RWPE1 (cell line): ENCODE measurements around the gene IGIP.

Source experiments
- CTCF ChIA-PET: fragments of 350-600 bp; sonication (Branson Sonifier 250); formaldehyde crosslinking; extraction: SDS; loops from one replicate; lab custom pipeline; 2021; lab: Yijun Ruan, JAX
- POLR2A ChIA-PET: fragments of 400-600 bp; formaldehyde crosslinking; extraction: SDS; loops from one replicate; lab custom pipeline; 2020; ENCODE audit warnings: antibody characterized with exemption; ENCODE audit not compliant: low non-redundant PET; lab: Yijun Ruan, JAX
- DNase-seq: peaks from one replicate; pipeline ENCODE4 v3.0.0; 2012; ENCODE audit warnings: low spot score
- H3K27ac ChIP-seq: fragments of 450-650 bp; 2 replicates; pipeline ENCODE4 v1.5.1; 2017
- TF ChIP-seq, protein P1 (sequence below): fragments of 450-650 bp; conservative IDR thresholded peaks from 2 replicates; pipeline ENCODE4 v1.5.1; 2017; ENCODE audit warnings: low read depth, mild to moderate bottlenecking

IGIP gene

DNA sequence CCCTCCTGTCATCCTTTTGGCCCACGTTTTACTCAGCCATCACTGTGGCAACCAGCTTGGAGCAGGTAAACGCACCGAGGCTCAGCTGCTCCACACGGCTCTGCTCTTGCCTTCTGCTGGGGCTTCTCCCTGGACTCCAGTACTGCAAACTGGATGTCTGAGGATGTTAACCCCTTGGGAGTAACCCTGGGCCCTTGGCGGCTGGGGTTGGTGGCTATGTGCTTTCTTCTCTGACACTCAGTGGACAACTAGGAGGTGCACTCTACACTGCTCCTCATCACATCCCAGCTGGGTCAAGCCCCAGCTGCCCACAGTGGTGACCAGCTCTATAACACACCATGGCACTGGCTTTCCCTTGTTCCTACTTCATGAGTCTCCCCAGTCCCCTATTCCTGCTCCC, 37.0 kb downstream of the IGIP start:
- DNase-seq: no peak
- no peak overlapping the region for H3K27ac ChIP-seq
- ChIA-PET POLR2A (no interaction called here), CTCF (no interaction called here)
- TF ChIP-seq, protein P1, sequence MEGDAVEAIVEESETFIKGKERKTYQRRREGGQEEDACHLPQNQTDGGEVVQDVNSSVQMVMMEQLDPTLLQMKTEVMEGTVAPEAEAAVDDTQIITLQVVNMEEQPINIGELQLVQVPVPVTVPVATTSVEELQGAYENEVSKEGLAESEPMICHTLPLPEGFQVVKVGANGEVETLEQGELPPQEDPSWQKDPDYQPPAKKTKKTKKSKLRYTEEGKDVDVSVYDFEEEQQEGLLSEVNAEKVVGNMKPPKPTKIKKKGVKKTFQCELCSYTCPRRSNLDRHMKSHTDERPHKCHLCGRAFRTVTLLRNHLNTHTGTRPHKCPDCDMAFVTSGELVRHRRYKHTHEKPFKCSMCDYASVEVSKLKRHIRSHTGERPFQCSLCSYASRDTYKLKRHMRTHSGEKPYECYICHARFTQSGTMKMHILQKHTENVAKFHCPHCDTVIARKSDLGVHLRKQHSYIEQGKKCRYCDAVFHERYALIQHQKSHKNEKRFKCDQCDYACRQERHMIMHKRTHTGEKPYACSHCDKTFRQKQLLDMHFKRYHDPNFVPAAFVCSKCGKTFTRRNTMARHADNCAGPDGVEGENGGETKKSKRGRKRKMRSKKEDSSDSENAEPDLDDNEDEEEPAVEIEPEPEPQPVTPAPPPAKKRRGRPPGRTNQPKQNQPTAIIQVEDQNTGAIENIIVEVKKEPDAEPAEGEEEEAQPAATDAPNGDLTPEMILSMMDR: no peak

DNA sequence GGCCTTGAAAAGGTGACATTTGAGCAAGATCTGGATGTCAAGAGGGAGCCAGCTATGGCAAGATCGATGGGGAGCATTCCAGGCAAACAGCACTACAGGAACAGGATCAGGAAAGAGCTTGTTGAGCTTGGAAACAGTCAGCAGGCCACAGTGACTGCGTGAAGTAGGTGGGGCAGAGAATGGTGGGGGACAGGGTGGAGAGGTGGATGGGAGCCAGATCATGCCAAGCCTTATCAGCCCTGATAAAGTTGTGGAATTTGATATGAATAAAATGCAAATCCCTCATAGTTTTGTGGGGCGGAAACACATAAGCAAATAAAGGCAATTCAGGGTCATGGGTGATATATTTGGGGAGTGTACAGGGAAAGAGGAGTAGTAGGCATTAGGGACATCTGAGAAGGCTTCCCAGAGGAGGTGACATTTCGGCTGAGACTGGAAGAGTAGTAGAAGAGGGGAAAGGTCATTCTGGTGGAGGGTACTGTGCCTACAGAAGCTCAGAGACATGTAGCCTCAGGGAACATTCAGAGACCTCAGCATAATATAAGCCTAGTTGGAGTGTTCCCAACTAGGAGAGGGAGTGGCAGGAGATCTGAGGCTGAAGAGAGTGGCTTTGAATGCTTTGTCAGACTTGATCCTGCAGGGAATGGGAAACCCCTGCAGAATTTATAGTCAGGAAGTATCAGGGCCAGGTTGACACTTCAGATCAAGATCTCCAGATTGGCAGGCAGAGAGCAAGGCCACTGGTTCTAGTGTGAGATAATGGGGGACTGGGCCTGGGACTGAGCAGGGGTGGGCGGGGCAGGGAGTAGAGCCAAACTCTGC, 39.6 kb downstream of the IGIP start:
- POLR2A ChIA-PET: no interaction called here
- CTCF ChIA-PET: interaction anchor here (0.7 kb wide), 1 partner anchor 122 kb away, joined by 3 read pairs; no protein-coding TSS in a partner anchor
- TF ChIP-seq, protein P1: no peak
- no peak overlapping the region for H3K27ac ChIP-seq
- no peak for DNase-seq

DNA sequence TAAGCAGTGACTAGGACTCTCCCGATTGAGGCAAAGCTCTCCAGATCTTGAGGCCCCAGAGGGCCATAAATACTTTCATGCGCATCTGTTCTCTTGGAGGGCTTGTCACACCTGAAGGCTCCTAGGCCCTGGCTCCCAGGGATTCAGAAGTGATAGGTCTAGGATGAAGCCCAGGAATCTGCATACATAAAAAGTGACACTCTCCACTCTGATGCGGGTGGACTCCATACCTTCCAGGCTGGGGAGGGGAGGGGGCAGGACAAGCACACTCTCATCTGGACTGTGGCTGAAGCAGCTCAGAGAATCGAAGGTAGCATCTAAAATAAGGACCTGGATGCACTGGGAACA, 40.2 kb downstream of the IGIP start:
- POLR2A ChIA-PET: no interaction called here

DNA sequence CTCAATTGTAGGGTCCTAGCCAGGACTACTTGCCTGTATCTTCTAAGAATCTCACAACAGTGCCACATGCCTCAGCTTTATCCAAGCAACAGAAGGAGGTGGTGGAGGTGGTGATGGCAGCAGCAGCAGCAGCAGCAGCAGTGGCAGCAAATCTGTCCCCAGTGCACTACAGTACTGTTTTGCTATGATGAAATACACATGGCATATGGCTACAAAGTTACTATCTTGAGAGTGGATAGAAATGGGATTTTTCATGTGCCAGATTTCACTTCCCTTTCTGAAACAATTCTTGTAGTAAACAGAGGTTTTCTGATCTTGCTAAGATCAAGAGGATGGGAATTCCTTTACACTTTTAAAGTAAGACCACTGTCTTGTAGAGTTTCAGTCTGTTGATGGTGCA, 41.2 kb downstream of the IGIP start:
- CTCF ChIA-PET: no interaction called here
- POLR2A ChIA-PET: no interaction called here

More for the DNA sequence above, 40.2 kb downstream of the IGIP start:
- DNase-seq: no peak
- no peak overlapping the region for H3K27ac ChIP-seq
- TF ChIP-seq, protein P1: no peak
- CTCF ChIA-PET: no interaction called here

DNA sequence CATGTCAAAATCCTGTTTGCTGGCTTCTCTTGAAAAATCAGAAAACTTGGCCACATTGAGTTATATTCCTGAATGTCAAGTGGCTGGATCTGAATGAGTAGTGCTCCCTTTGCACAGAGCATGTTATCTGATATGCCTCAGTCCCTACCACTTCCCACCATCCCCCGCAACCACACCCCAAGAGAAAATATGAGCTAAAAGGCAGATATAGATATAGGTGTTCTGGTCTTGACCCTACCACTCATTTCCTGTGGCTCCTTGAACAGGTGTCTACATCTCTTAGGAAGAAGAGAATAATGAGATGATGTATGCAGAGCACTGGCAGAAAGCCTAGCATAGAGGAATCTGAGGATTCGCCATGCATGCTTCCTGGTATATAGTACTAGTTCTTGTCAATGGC, 42.6 kb downstream of the IGIP start:
- ChIA-PET CTCF (interaction anchor here (1.2 to 1.4 kb wide), 2 partner anchors 11 to 92 kb away, joined by 3 to 5 read pairs; no protein-coding TSS in a partner anchor), POLR2A (no interaction called here)
- no peak for DNase-seq
- TF ChIP-seq, protein P1: no peak
- H3K27ac ChIP-seq: no peak overlapping the region

More for the DNA sequence above, 41.2 kb downstream of the IGIP start:
- DNase-seq: no peak
- H3K27ac ChIP-seq: no peak overlapping the region
- TF ChIP-seq, protein P1: no peak

DNA sequence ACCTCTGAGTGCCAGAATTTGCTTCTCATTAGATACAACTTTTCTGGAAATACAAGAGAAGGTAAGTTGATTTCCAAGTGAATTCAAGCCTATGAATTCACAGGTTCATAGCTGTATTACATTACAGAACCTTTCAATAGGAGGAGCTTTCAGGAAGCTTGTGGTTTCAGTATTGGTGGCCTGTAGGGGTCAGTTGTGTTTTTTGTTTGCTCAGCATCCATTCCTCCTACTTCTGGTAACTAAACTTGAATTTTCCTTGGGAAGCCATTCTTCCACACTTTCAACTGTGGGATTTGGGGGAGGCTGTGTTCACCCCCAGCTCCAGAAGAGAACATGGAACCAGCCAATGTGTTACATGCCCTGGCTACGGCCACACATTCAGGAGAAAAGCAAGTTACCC, 43.7 kb downstream of the IGIP start:
- no peak overlapping the region for H3K27ac ChIP-seq
- POLR2A ChIA-PET: no interaction called here
- CTCF ChIA-PET: interaction anchor here (0.5 to 1.4 kb wide), 6 partner anchors 12 to 179 kb away, joined by 3 to 5 read pairs (median 3); no protein-coding TSS in a partner anchor
- TF ChIP-seq, protein P1: no peak
- no peak for DNase-seq
